ENCODE data around the gene MPPED2. TPM values are rescaled to one million over a fixed set of nuclear protein-coding genes. Genes with fewer than 3 reads are reported as not detected.

MPPED2 gene
- total RNA-seq, 1 donor: not detected

DNA sequence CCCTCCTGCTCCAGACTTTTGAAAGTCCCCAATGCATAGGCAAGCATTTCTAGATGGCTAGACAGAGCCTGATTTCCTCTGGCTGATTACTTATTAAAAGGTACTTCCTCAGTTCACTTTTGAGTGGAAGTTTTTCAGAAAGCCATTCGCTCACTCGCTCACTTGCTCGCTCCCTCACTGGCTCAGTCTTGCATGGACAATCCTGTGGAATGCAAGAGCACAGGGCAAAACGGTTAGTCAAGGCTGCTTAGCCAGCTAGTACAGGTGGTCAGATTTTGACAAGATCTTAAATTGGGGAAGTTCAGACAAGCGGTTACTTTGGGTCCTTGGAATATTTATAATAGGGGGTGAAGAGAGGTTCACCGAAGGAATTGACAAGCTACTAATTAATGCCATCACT, 162.3 kb downstream of the MPPED2 start:
- DNase-seq (ENCODE audit: low read depth): no peak
- no peak overlapping the region for H3K4me3 ChIP-seq (ENCODE audit: low read depth, low read length)
- TF ChIP-seq, protein P1, sequence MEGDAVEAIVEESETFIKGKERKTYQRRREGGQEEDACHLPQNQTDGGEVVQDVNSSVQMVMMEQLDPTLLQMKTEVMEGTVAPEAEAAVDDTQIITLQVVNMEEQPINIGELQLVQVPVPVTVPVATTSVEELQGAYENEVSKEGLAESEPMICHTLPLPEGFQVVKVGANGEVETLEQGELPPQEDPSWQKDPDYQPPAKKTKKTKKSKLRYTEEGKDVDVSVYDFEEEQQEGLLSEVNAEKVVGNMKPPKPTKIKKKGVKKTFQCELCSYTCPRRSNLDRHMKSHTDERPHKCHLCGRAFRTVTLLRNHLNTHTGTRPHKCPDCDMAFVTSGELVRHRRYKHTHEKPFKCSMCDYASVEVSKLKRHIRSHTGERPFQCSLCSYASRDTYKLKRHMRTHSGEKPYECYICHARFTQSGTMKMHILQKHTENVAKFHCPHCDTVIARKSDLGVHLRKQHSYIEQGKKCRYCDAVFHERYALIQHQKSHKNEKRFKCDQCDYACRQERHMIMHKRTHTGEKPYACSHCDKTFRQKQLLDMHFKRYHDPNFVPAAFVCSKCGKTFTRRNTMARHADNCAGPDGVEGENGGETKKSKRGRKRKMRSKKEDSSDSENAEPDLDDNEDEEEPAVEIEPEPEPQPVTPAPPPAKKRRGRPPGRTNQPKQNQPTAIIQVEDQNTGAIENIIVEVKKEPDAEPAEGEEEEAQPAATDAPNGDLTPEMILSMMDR (IDR thresholded peaks at IDR 0.05; ENCODE audit: insufficient read depth, low read depth, low read length): no peak

DNA sequence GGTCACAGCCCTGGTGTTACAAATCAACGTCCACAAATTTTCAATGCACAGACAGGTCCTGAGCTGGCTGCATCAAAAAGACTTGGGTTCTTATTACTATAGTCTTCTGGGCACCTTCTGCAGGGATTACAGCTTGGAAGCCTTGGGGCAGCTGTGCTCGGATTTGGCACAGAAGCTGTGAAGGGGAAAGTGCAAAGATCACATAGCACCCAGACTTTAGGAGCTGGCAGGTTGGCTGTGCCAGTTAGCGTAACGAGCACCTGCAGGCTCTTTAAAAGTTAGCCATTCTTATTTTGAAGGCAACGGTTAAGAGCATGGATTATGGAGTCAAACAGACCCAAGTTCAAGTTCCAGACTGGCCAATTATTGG, 162.9 kb downstream of the MPPED2 start:
- TF ChIP-seq, protein P1 (IDR thresholded peaks at IDR 0.05; ENCODE audit: insufficient read depth, low read depth, low read length): no peak
- H3K4me3 ChIP-seq (ENCODE audit: low read depth, low read length): no peak overlapping the region
- no peak for DNase-seq (ENCODE audit: low read depth)

DNA sequence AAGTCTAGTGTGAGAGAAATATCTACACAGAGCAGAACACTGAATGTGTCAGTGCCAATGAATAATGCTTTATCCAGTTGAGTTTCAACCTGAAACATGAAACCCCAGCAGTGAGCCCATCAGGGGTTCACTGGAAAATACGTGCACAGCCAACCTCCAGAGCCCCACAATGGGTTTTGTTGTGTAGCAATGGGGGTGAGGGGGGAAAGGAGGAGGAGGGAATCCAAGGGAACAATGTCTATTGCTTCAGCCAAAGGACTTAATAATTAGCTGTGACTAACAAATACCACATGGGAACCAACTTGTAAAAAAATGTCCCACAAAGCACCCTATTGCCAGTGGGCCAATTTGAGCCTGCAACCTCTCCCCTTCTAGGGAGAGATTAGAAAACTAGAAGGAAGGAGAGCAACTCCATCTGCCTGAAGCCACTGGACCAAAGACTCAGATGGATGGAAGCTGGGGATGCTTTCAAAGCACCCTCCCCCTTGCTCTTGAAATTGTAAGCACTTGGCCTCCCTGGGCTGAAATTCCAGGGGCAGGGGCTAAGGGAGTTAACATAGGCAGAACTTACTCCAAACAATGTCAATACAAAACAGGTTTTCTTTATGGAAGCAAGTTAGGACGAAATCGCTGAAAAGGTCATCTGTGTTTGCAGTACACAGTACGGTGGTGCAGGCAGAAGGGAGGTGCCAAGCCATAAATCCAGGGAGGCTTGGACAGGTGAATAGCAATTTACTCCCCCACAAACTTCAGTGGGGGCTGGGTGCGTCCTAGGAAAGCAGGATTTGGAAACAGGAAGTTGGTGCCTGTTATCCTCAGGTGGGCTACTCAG, 163.5 kb downstream of the MPPED2 start:
- no peak for DNase-seq (ENCODE audit: low read depth)
- no peak overlapping the region for H3K4me3 ChIP-seq (ENCODE audit: low read depth, low read length)
- TF ChIP-seq, protein P1 (IDR thresholded peaks at IDR 0.05; ENCODE audit: insufficient read depth, low read depth, low read length): no peak

DNA sequence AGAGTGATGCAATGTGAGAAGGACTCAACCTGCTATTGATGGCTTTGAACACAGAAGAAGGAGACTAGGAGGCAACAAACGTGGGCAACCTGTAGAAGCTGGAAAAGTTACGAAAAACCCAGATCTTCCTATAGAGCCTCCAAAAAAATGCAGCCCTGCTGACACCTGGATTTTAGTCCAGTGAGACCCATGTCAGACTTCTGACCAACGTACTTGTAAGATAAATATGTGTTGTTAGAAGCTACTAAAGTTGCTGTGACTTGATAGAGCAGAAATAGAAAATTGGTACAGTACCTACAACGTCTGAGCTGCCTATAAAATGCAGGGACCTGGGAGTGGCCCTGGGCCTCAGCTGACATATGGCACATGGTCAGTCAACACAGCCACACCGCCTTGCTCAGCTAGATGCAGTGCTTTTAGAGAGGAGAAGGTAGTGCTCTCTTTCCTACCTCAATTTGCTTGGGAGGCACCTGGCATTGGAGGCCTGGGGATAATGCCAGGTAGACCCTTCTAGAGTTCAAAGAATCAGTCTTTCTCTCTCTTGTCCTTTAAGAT, 165.8 kb downstream of the MPPED2 start:
- TF ChIP-seq, protein P1 (IDR thresholded peaks at IDR 0.05; ENCODE audit: insufficient read depth, low read depth, low read length): no peak
- H3K4me3 ChIP-seq (ENCODE audit: low read depth, low read length): no peak overlapping the region
- DNase-seq (ENCODE audit: low read depth): no peak

DNA sequence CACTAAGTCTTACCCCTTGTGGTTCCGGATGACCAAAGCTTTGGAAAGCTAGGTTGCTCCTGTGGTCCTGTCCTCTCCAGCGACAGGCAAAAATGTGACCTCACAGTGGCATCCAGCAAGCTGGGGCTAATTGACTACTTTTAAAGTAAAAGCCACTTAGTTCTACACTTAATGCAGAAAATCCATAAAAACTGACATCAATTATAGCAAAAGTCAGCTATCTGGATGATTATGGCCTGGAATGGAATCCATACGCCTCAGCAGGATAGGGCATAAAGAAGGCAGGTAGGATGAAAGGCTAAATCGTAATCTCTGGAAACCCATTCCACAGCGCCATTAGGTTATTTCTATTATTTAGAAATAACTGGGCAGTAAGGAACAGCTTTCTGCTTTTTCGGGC, 171.3 kb downstream of the MPPED2 start:
- TF ChIP-seq, protein P1 (IDR thresholded peaks at IDR 0.05; ENCODE audit: insufficient read depth, low read depth, low read length): no peak
- DNase-seq (ENCODE audit: low read depth): no peak
- no peak overlapping the region for H3K4me3 ChIP-seq (ENCODE audit: low read depth, low read length)

DNA sequence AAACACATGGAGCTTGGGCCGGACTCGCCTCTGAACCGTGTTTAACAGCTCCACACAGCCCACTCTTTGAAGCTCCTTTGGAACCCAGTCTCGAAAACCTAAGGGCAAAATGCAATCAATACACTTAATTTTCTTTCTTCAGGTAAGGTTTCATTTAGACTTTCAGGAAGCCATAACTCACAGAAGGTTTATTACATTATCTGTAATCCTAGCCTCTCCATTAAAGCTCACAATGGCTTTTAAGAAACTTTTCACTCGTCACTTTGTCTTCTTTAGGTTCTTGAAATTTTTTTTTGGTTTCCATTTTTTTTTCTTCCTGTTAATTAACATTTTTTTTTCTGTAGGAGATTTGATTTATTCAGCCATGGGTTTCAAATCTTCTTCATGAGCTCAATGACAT, 171.9 kb downstream of the MPPED2 start:
- TF ChIP-seq, protein P1 (IDR thresholded peaks at IDR 0.05; ENCODE audit: insufficient read depth, low read depth, low read length): no peak

More for the DNA sequence above, 171.9 kb downstream of the MPPED2 start:
- H3K4me3 ChIP-seq (ENCODE audit: low read depth, low read length): no peak overlapping the region
- no peak for DNase-seq (ENCODE audit: low read depth)

All from fibroblast of villous mesenchyme (primary cell).